ENCODE measurements around the gene PET100.

DNA sequence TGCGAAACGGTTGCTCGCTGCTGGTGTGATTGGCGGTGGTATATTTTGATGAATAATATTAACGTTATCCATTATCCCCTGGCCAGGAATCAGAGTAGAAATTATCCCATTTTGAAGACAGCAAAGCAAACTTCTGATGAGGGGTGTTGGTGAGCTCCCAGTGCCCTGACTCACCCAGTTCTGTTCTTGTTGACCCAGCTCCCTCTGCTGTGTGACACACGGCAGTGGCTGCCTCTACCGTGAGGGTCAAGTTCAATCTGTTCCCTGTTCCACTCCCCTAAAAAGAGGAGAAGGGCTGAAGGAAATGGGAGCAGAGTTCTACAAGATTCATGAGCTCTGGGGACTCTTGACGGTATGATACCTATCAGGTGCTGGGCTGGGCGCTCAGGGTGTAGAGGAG lies 31.9 kb upstream of the PET100 start:
- TF ChIP-seq, protein P1, sequence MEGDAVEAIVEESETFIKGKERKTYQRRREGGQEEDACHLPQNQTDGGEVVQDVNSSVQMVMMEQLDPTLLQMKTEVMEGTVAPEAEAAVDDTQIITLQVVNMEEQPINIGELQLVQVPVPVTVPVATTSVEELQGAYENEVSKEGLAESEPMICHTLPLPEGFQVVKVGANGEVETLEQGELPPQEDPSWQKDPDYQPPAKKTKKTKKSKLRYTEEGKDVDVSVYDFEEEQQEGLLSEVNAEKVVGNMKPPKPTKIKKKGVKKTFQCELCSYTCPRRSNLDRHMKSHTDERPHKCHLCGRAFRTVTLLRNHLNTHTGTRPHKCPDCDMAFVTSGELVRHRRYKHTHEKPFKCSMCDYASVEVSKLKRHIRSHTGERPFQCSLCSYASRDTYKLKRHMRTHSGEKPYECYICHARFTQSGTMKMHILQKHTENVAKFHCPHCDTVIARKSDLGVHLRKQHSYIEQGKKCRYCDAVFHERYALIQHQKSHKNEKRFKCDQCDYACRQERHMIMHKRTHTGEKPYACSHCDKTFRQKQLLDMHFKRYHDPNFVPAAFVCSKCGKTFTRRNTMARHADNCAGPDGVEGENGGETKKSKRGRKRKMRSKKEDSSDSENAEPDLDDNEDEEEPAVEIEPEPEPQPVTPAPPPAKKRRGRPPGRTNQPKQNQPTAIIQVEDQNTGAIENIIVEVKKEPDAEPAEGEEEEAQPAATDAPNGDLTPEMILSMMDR (IDR thresholded peaks at IDR 0.05), result peak in 1 of 7 experiments; percentile 23
- no peak for TF ChIP-seq POLR2A (IDR thresholded peaks at IDR 0.05)

Measured in body of pancreas (tissue), 4 donors.